Measurements from ENCODE around the gene FURIN.

The FURIN gene

GRCh38 chr15:90881181-90881977 lies 13.0 kb downstream of the FURIN start:
- DNase-seq (ENCODE audit: low spot score), result no peak
- no peak for TF ChIP-seq CTCF (IDR thresholded peaks at IDR 0.05; ENCODE audit: extremely low read depth, missing control alignments)

- no peak for DNase-seq (ENCODE audit: low spot score)
- no peak for TF ChIP-seq CTCF (IDR thresholded peaks at IDR 0.05; ENCODE audit: extremely low read depth, missing control alignments)
Measured at GRCh38 chr15:90881978-90882721, 13.8 kb downstream of the FURIN start.

- DNase-seq (ENCODE audit: low spot score), result no peak
- TF ChIP-seq CTCF (IDR thresholded peaks at IDR 0.05; ENCODE audit: extremely low read depth, missing control alignments), result no peak
Measured at GRCh38 chr15:90882781-90883525, 14.6 kb downstream of the FURIN start.

GRCh38 chr15:90883526-90883975 lies 15.2 kb downstream of the FURIN start:
- no peak for DNase-seq (ENCODE audit: low spot score)
- no peak for TF ChIP-seq CTCF (IDR thresholded peaks at IDR 0.05; ENCODE audit: extremely low read depth, missing control alignments)

GRCh38 chr15:90883976-90884718 lies 15.8 kb downstream of the FURIN start, which contains the start of gene FES:
Gene FES (plus strand): TSS chr15:90884504. CDS start chr15:90885046, 542 bp downstream.
- peak; percentile 69 for DNase-seq (ENCODE audit: low spot score)
- no peak for TF ChIP-seq CTCF (IDR thresholded peaks at IDR 0.05; ENCODE audit: extremely low read depth, missing control alignments)

- no peak for DNase-seq (ENCODE audit: low spot score)
- no peak for TF ChIP-seq CTCF (IDR thresholded peaks at IDR 0.05; ENCODE audit: extremely low read depth, missing control alignments)
Measured at GRCh38 chr15:90884719-90885431, 16.5 kb downstream of the FURIN start.

Measured in GM20000 (cell line).